Stimulated activated naive B cell treated with anti-CD40 and anti-IgM and Interleukin-4, amounts not matched to agents 10 μg/mL and 1 μg/mL and 100 μg/mL, for 72 hours (primary cell): ENCODE results near the gene GNB3.

Experiments used
- ATAC-seq, 2 donors: fragments of 150-1000 bp; cut with Tn5 transposase; replicated peaks; 2 replicates each; pipeline ENCODE4 v1.10.0; 2021; ENCODE audit warnings: moderate library complexity in 1 of 2
- DNase-seq: peaks from one replicate; pipeline ENCODE4 v3.0.0; 2021
- H3K27ac Mint-ChIP-seq: one replicate; pipeline ENCODE4 v1.8.0; 2022; ENCODE audit warnings: mild to moderate bottlenecking, mixed read lengths
- H3K27me3 Mint-ChIP-seq, 2 donors: one replicate each; pipeline ENCODE4 v1.8.0; 2022; ENCODE audit warnings: mixed read lengths in 2 of 2
- H3K36me3 Mint-ChIP-seq, 2 donors: one replicate each; pipeline ENCODE4 v1.8.0; 2022; ENCODE audit warnings: mixed read lengths in 2 of 2, mild to moderate bottlenecking in 1 of 2
- H3K4me1 Mint-ChIP-seq, 2 donors: one replicate each; pipeline ENCODE4 v1.8.0; 2022; ENCODE audit warnings: mixed read lengths in 2 of 2, mild to moderate bottlenecking in 1 of 2
- H3K4me3 Mint-ChIP-seq, 2 donors: one replicate each; pipeline ENCODE4 v1.8.0; 2022; ENCODE audit warnings: mild to moderate bottlenecking in 2 of 2, mixed read lengths in 2 of 2, moderate library complexity in 1 of 2
- H3K9me3 Mint-ChIP-seq, 2 donors: one replicate each; pipeline ENCODE4 v1.8.0; 2022; ENCODE audit warnings: mixed read lengths in 2 of 2, mild to moderate bottlenecking in 1 of 2

The GNB3 gene

DNA sequence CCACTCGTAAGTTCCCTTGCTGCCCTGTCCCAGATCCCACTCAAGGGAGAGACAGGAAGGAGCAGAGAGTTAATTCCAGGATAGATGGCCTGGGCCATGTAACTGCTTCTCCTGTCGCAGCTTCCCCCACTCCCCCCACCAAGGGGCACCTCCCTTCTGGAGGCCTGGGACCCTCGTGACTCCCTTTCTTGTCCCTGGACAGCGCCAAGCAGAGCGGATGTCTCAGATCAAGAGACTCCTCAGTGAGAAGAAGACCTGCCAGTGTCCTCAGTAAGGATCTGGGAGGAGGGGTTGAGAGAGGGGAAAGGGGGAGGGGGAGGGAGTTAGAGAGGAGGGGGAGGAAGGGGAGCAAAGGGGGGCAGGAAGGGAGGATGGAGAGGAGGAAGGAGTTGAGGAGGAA lies 22.1 kb upstream of the GNB3 start:
- H3K27ac Mint-ChIP-seq = no peak overlapping the region
- H3K4me1 Mint-ChIP-seq = peaks cover 13 to 16% of the 10 kb centered on the region in 2 donors
- peaks cover 0 to 1% of the 10 kb centered on the region in 2 donors for H3K36me3 Mint-ChIP-seq
- H3K9me3 Mint-ChIP-seq = no peaks in the 10 kb centered on the region
- H3K4me3 Mint-ChIP-seq = no peak overlapping the region
- ATAC-seq (no peak), DNase-seq (no peak)
- H3K27me3 Mint-ChIP-seq = peaks cover 53 to 81% of the 10 kb centered on the region in 2 donors

GRCh38 chr12:6819106-6820030 lies 21.4 kb upstream of the GNB3 start:
- no peak overlapping the region for H3K27ac Mint-ChIP-seq
- peaks cover 0 to 1% of the 10 kb centered on the region in 2 donors for H3K36me3 Mint-ChIP-seq
- no peak overlapping the region for H3K4me3 Mint-ChIP-seq
- no peaks in the 10 kb centered on the region for H3K9me3 Mint-ChIP-seq
- ATAC-seq (no peak), DNase-seq (no peak)
- peaks cover 13 to 16% of the 10 kb centered on the region in 2 donors for H3K4me1 Mint-ChIP-seq
- H3K27me3 Mint-ChIP-seq = peaks cover 53 to 82% of the 10 kb centered on the region in 2 donors

- DNase-seq (no peak), ATAC-seq (no peak)
- Mint-ChIP-seq H3K27me3 (peaks cover 58 to 82% of the 10 kb centered on the region in 2 donors), H3K9me3 (no peaks in the 10 kb centered on the region), H3K36me3 (peaks cover 0 to 1% of the 10 kb centered on the region in 2 donors), H3K27ac (no peak overlapping the region), H3K4me3 (no peak overlapping the region), H3K4me1 (peaks cover 13 to 16% of the 10 kb centered on the region in 2 donors)
Observed at GRCh38 chr12:6820166-6820565, 20.6 kb upstream of the GNB3 start.

DNA sequence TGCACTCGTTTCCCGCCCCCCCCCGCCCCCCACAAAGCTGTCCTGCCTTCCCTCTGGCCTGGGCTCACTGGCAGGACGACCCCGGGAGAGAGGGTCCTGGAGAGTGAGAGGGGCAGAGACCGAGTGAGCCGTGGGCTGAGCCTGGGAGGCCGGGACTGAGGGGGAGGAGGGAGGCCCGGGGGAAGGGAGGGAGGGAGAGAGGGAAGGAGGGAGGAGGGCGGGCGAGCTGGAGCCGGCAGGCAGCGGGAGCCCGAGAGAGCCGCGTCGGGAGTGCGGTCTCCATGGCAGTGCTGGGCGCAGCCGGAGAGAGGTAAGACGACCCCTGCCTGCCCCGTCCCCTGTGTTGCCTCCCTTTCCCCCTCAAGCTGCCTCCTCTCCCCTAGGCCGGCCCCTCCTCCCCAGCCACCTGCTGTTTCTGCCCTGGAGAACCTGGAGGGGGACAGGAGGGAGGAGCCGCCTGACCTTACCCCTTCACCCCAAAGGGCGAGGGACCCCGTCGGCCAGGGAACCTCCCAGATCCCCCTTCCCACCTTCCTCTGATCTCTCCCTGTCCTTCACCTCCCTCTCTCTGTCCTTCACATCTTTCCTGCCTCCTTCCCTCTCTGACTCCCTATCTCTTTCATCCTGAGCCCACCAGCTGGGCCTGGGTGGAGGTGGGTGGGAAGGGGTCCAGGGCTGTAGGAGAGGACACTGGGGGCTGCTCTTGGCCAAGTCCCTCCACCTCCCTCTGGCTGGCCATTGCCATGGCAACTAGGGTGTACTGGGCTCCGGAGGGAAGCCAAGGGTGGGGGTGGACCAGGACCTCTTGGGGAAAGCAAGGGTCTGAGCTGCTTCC lies 18.9 kb upstream of the GNB3 start, which contains the start of gene GPR162:
GPR162 (plus strand) TSS at position 231 of the 835 bp plus-strand sequence. CDS start 2,078 bp downstream, outside the sequence.
- H3K9me3 Mint-ChIP-seq = no peaks in the 10 kb centered on the region
- H3K27ac Mint-ChIP-seq = no peak within 1 kb of the TSS
- H3K4me3 Mint-ChIP-seq = peak within 1 kb of the TSS; percentile 39 to 43
- DNase-seq (no peak), ATAC-seq (no peak)
- peaks cover 18 to 21% of the 10 kb centered on the region in 2 donors for H3K4me1 Mint-ChIP-seq
- peaks cover 0 to 1% of the 10 kb centered on the region in 2 donors for H3K36me3 Mint-ChIP-seq
- H3K27me3 Mint-ChIP-seq = peaks cover 64 to 89% of the 10 kb centered on the region in 2 donors

DNA sequence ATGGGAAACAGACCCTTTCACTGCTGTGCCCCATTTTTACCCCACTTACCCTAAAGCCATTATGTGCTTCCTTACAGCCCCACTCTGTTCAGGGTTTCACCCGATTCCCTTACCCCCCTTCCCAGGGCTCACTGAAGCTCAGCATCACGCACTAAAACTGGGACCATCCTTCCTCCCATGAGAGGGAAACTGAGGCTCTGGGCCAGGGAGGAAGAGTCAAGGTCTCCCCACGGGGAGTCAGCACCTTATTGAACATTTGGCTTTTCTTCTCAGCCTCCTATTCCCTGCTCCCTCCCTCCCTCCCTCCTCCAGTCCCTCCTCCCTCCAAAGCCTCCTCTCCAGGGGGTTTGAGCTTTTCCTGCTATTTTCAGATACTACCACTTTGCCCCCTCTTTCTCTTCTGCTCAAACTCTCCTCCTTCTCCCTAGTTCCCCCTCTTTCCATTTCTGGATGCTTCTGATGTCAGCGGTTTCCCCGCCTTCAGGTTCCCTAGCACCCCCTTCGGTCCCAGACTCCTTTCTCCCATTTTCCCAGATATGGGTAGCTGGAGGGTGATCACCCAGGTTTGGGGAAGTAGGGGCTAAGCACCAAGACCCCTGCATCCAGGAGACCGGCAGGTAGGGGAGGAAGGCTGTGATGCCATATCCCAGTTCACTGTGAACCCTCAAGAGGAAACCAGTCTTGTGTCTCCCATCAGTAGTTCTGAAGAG lies 18.1 kb upstream of the GNB3 start:
- Mint-ChIP-seq H3K27ac (no peak overlapping the region), H3K27me3 (peaks cover 69 to 94% of the 10 kb centered on the region in 2 donors), H3K36me3 (peaks cover 0 to 1% of the 10 kb centered on the region in 2 donors), H3K4me3 (no peak overlapping the region), H3K4me1 (peaks cover 22 to 27% of the 10 kb centered on the region in 2 donors), H3K9me3 (no peaks in the 10 kb centered on the region)
- no peak for ATAC-seq
- DNase-seq = no peak

- ATAC-seq (no peak), DNase-seq (no peak)
- Mint-ChIP-seq H3K27me3 (peaks cover 72 to 96% of the 10 kb centered on the region in 2 donors), H3K27ac (no peak overlapping the region), H3K36me3 (peaks cover 0 to 1% of the 10 kb centered on the region in 2 donors), H3K4me1 (peaks cover 25 to 35% of the 10 kb centered on the region in 2 donors), H3K9me3 (no peaks in the 10 kb centered on the region), H3K4me3 (no peak overlapping the region)
Observed at GRCh38 chr12:6823182-6824084, 17.3 kb upstream of the GNB3 start.

- Mint-ChIP-seq H3K27me3 (peaks cover 78 to 94% of the 10 kb centered on the region in 2 donors), H3K4me3 (no peak overlapping the region)
Observed at GRCh38 chr12:6824085-6824775, 16.5 kb upstream of the GNB3 start.

DNA sequence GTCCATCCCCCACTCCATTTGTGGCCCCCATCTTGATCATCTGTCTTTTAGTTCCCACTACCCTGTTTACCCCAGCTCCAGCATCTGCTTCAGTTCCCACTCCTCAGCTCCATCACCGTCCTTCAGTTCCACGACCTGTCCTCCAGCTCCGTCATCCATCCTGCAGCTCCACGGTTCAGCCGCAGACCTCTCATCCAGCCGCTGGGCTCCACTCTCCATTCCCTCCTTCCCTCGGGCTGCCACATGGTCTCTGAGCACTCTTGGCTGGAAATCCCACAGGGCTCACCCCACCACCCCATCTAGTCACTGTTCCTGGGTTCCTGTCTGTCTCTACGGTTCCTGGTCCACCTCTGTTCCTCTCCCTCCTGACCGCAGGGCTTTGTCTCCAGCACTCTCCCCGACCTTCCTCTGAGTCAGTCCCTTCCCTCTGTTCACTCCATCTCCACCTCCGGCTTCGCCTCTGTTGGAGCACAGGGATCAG lies 15.8 kb upstream of the GNB3 start:
- H3K36me3 Mint-ChIP-seq = peaks cover 0 to 1% of the 10 kb centered on the region in 2 donors
- H3K4me1 Mint-ChIP-seq = peaks cover 33 to 46% of the 10 kb centered on the region in 2 donors
- peaks cover 82 to 94% of the 10 kb centered on the region in 2 donors for H3K27me3 Mint-ChIP-seq
- no peak overlapping the region for H3K4me3 Mint-ChIP-seq
- ATAC-seq (no peak), DNase-seq (no peak)
- H3K9me3 Mint-ChIP-seq = no peaks in the 10 kb centered on the region
- H3K27ac Mint-ChIP-seq = no peak overlapping the region

More at GRCh38 chr12:6824085-6824775, 16.5 kb upstream of the GNB3 start:
- DNase-seq = no peak
- Mint-ChIP-seq H3K27ac (no peak overlapping the region), H3K36me3 (peaks cover 0 to 1% of the 10 kb centered on the region in 2 donors), H3K9me3 (no peaks in the 10 kb centered on the region), H3K4me1 (peaks cover 30 to 41% of the 10 kb centered on the region in 2 donors)
- no peak for ATAC-seq

DNA sequence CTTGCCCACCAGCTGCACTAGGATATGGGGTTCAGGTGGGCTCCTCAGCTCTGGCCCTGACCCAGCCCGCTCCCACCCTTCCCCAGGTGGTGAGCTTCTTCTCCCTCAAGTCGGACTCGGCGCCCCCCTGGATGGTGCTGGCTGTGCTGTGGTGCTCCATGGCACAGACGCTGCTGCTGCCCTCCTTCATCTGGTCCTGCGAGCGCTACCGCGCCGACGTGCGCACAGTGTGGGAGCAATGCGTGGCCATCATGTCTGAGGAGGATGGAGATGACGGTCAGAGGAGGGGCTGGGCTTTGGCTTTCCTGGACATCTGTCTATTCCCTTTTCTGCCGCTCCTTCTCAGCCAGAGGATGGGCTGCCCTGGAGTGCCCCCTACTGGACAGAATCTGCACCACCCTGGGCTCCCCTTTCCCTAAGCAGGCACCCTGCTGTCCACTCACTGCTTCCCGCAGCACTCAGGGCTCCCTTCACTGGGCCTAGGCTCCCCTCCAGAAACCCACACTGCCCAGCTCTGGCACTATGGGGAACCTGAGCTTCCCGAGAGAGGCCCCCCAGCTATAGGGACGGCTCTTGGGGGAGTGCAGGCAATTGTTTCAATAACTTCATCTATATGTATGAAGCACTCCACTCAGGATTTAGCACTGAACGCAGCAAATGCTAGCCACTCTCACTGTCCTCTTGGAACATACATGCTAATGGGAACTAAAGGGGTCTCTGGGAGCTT lies 15.2 kb upstream of the GNB3 start:
- peak; percentile 66 for DNase-seq
- H3K36me3 Mint-ChIP-seq = no peaks in the 10 kb centered on the region
- peaks cover 85 to 94% of the 10 kb centered on the region in 2 donors for H3K27me3 Mint-ChIP-seq
- peaks cover 33 to 46% of the 10 kb centered on the region in 2 donors for H3K4me1 Mint-ChIP-seq
- no peak overlapping the region for H3K4me3 Mint-ChIP-seq
- peak; percentile 81 for ATAC-seq
- H3K9me3 Mint-ChIP-seq = no peaks in the 10 kb centered on the region
- H3K27ac Mint-ChIP-seq = no peak overlapping the region

DNA sequence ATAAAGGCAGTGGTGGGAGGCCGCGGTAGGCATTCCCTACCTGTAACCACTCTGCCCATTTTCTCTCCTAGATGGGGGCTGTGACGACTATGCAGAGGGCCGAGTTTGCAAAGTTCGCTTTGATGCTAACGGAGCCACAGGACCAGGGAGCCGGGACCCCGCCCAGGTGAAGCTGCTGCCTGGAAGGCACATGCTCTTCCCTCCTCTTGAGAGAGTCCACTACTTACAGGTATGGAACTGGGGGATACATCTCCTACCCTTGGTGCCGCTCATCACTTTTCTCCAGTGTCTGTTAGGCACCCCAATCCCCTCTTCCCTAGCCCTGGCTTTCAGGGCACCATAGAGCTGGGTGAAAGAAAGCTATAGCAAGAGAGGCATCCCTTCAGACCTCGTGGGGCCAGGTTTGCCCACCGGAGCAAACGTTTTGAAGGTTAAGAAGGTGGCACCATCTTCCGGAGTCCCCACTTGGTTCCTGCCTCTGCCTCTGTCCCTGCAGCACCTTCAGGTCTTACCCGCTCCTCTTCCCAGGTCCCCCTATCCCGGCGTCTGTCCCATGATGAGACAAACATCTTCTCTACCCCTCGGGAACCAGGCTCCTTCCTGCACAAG lies 14.5 kb upstream of the GNB3 start:
- H3K27ac Mint-ChIP-seq = peak overlapping the region; percentile 62
- peaks cover 29 to 40% of the 10 kb centered on the region in 2 donors for H3K4me1 Mint-ChIP-seq
- DNase-seq (no peak), ATAC-seq (no peak)
- peaks cover 85 to 94% of the 10 kb centered on the region in 2 donors for H3K27me3 Mint-ChIP-seq
- H3K4me3 Mint-ChIP-seq = no peak overlapping the region
- no peaks in the 10 kb centered on the region for H3K9me3 Mint-ChIP-seq
- H3K36me3 Mint-ChIP-seq = no peaks in the 10 kb centered on the region

DNA sequence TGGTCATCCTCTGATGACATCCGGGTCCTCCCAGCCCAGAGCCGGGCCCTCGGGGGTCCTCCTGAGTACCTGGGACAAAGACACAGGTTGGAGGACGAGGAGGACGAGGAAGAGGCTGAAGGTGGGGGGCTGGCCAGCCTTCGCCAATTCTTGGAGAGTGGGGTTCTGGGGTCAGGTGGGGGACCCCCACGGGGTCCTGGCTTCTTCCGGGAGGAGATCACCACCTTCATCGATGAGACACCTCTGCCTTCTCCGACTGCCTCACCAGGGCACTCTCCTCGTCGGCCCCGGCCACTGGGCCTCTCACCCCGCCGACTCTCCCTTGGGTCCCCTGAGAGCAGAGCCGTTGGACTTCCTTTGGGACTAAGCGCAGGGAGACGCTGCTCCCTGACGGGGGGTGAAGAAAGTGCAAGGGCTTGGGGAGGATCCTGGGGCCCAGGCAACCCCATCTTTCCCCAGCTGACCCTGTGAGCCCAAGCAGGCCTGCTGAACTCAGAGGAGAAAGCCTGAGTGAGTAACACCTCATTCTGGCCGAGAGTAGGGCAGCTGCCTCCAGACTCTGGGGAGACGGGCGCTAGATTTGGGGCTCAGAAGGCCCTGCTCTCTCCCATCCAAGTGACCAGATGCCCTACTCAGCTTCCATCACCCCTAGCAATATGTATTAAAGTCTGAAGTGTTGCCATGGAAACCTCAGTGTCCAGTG lies 13.8 kb upstream of the GNB3 start:
- peak overlapping the region; percentile 62 for H3K27ac Mint-ChIP-seq
- H3K27me3 Mint-ChIP-seq = peaks cover 88 to 96% of the 10 kb centered on the region in 2 donors
- no peaks in the 10 kb centered on the region for H3K9me3 Mint-ChIP-seq
- DNase-seq = no peak
- peak overlapping the region; percentile 44 to 64 for H3K4me3 Mint-ChIP-seq
- no peaks in the 10 kb centered on the region for H3K36me3 Mint-ChIP-seq
- peaks cover 27 to 35% of the 10 kb centered on the region in 2 donors for H3K4me1 Mint-ChIP-seq
- ATAC-seq = no peak
